RWPE2 (cell line): ENCODE results near the gene MAP2.
A peak's percentile ranks its signal among the peaks of the same experiment; 100 is the strongest.

Experiments
- ATAC-seq: fragments of 200-7000 bp; cut with Tn5 transposase; 3 replicates; pipeline ENCODE4 v1.9.1; 2021; ENCODE audit warnings: low read depth
- DNase-seq: peaks from one replicate; pipeline ENCODE4 v3.0.0-alpha.2; 2020; ENCODE audit warnings: low spot score
- H3K27ac ChIP-seq: fragments of 450-650 bp; 2 replicates; pipeline ENCODE4 v1.5.1; 2017; ENCODE audit warnings: mild to moderate bottlenecking; ENCODE audit not compliant: poor library complexity, severe bottlenecking
- H3K27me3 ChIP-seq: fragments of 250-450 bp; sonication (Bioruptor Pico); 2 replicates; pipeline ENCODE4 v1.5.1; 2021; ENCODE audit warnings: mild to moderate bottlenecking, moderate library complexity; ENCODE audit not compliant: insufficient read depth, poor library complexity, severe bottlenecking
- H3K36me3 ChIP-seq: fragments of 250-450 bp; sonication (Bioruptor Pico); 2 replicates; pipeline ENCODE4 v1.5.1; 2020; ENCODE audit warnings: low read depth, mild to moderate bottlenecking, moderate library complexity
- H3K4me1 ChIP-seq: fragments of 250-450 bp; sonication (Bioruptor Pico); 2 replicates; pipeline ENCODE4 v1.5.1; 2021; ENCODE audit warnings: mild to moderate bottlenecking, moderate library complexity; ENCODE audit not compliant: insufficient read depth, poor library complexity, severe bottlenecking
- H3K4me3 ChIP-seq: fragments of 250-450 bp; sonication (Bioruptor Pico); 2 replicates; pipeline ENCODE4 v1.5.1; 2021; ENCODE audit warnings: mild to moderate bottlenecking, moderate library complexity; ENCODE audit not compliant: severe bottlenecking
- H3K9me3 ChIP-seq: fragments of 250-450 bp; sonication (Bioruptor Pico); 2 replicates; pipeline ENCODE4 v1.5.1; 2021; ENCODE audit warnings: mild to moderate bottlenecking, moderate library complexity; ENCODE audit not compliant: severe bottlenecking
- CTCF ChIP-seq: fragments of 450-650 bp; IDR thresholded peaks from one replicate; pipeline ENCODE4 v1.5.1; 2017; ENCODE audit warnings: mild to moderate bottlenecking, moderate library complexity; ENCODE audit not compliant: poor library complexity, severe bottlenecking

Gene MAP2

DNA sequence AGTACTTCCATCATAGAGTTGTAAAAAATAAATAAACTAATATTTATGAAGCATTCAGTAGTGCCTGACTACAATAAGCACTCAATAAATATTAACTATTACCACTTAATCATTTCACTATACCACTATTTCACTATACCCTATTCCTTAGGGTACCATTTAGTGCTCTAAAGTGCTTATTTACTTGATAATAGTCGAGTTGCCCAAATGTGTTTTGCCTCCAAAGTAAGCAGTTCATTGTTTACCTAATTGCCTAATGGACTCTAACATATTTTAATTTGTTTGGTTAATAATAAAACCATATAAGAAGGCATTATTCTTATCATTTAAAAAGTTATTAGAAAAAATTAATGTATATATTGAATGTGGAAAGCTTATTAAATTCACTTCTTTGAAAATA, 33.0 kb upstream of the MAP2 start:
- H3K36me3 ChIP-seq = no peaks in the 10 kb centered on the region
- peaks cover 12% of the 10 kb centered on the region for H3K4me1 ChIP-seq
- no peaks in the 10 kb centered on the region for H3K9me3 ChIP-seq
- DNase-seq = no peak
- no peaks in the 10 kb centered on the region for H3K27me3 ChIP-seq
- no peak for ATAC-seq
- no peak overlapping the region for H3K27ac ChIP-seq
- TF ChIP-seq CTCF = no peak
- no peak overlapping the region for H3K4me3 ChIP-seq

DNA sequence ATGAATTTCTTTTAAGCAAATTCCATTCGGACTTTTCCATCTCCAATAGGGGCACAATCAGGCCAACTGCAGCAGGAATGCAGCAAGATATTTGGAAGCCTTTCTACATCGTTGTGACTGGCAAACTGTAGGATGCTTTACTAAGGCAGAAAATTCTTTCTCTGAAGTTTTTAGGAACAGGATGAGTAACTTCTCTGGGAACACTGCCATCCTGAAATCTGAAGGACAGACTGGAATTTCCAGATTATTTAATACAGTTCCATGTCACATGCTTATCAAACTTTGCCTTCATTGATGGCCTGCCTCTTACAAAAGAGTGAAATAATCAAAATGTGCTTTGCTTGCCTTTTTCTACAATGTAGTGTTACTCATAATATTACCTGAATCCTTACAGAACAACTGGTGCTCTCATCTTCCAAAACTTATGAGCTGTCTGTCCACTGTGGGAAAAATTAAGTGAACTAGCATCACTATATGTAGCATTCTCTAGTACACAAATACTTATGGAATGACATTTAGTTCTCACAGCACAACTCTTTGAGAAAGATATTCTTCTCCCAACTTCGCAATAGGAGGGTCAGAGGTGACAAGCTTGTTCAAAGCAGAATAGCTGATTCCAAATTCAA, 32.0 kb upstream of the MAP2 start:
- DNase-seq = no peak

GRCh38 chr2:209395229-209395628, 28.6 kb upstream of the MAP2 start:
- Histone ChIP-seq H3K27me3 (no peaks in the 10 kb centered on the region), H3K4me3 (no peak overlapping the region), H3K9me3 (no peaks in the 10 kb centered on the region), H3K4me1 (peaks cover 12% of the 10 kb centered on the region), H3K27ac (no peak overlapping the region), H3K36me3 (no peaks in the 10 kb centered on the region)
- no peak for ATAC-seq
- TF ChIP-seq CTCF = no peak
- no peak for DNase-seq

More for the DNA sequence above, 32.0 kb upstream of the MAP2 start:
- H3K4me1 ChIP-seq = peaks cover 12% of the 10 kb centered on the region
- ATAC-seq = peak; percentile 83
- no peaks in the 10 kb centered on the region for H3K36me3 ChIP-seq
- no peaks in the 10 kb centered on the region for H3K27me3 ChIP-seq
- H3K27ac ChIP-seq = no peak overlapping the region
- no peaks in the 10 kb centered on the region for H3K9me3 ChIP-seq
- no peak for TF ChIP-seq CTCF
- H3K4me3 ChIP-seq = no peak overlapping the region

- Histone ChIP-seq H3K27me3 (no peaks in the 10 kb centered on the region), H3K36me3 (no peaks in the 10 kb centered on the region), H3K9me3 (no peaks in the 10 kb centered on the region), H3K4me3 (no peak overlapping the region), H3K27ac (no peak overlapping the region), H3K4me1 (peaks cover 12% of the 10 kb centered on the region)
- ATAC-seq = no peak
- no peak for DNase-seq
- TF ChIP-seq CTCF = no peak
These were observed 28.2 kb upstream of the MAP2 start for GRCh38 chr2:209395652-209396051.

DNA sequence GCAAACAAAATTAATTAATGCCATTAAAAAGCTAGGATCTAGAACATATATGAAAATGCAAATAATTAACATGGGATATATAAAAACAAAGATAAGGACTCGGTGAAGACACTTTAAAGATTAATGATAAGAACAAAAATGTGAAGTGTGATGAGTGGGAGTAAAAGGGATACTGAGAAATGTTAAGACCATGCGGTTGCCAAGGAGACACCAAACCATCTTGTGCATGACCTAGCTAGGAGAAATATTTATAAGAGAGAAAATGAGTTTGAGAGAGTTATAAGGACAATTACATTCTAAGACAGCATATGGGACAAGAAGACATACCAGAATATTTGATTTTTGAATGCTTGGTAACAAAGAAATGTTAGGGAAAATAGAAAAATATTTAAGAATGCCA, 25.4 kb upstream of the MAP2 start:
- Histone ChIP-seq H3K27me3 (no peaks in the 10 kb centered on the region), H3K27ac (no peak overlapping the region), H3K4me3 (no peak overlapping the region), H3K9me3 (no peaks in the 10 kb centered on the region), H3K36me3 (no peaks in the 10 kb centered on the region), H3K4me1 (no peaks in the 10 kb centered on the region)
- no peak for ATAC-seq
- no peak for TF ChIP-seq CTCF
- no peak for DNase-seq
